GM19193 (cell line): ENCODE results near the gene PPARA.

Experiments used
- POLR2A ChIP-seq: IDR thresholded peaks from 4 replicates; pipeline ENCODE4 v1.6.1; 2011; ENCODE audit not compliant: insufficient read depth, insufficient read length; ENCODE audit errors: extremely low read depth

Gene PPARA

DNA sequence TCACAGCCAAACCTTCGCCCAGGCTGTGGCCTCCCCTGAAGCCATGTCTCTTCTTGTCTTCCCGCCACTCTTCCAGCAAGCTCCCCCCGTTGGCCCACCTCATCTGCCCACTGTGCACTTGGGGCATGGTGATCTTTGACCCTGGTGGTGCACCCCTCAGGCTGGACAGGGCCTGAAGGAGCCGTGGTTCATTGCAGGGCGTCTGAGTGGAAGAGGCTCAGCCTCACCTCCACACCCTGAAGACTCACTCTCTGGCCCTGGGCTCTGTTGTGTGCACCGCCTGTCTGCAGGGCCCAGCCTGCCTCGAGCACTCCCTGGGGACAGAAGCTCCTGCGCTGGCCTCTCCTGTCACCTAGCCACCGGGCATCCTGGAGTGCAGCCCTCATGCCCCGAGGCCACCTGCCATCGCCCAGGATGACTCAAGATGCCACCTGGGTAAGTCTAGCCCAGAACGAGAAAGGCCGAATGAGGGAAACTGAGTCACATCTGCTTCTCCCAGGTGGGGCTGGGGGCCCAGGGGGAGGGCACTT lies 40.8 kb upstream of the PPARA start:
- TF ChIP-seq POLR2A, result no peak

GRCh38 chr22:46110215-46110614 lies 40.1 kb upstream of the PPARA start:
- no peak for TF ChIP-seq POLR2A

DNA sequence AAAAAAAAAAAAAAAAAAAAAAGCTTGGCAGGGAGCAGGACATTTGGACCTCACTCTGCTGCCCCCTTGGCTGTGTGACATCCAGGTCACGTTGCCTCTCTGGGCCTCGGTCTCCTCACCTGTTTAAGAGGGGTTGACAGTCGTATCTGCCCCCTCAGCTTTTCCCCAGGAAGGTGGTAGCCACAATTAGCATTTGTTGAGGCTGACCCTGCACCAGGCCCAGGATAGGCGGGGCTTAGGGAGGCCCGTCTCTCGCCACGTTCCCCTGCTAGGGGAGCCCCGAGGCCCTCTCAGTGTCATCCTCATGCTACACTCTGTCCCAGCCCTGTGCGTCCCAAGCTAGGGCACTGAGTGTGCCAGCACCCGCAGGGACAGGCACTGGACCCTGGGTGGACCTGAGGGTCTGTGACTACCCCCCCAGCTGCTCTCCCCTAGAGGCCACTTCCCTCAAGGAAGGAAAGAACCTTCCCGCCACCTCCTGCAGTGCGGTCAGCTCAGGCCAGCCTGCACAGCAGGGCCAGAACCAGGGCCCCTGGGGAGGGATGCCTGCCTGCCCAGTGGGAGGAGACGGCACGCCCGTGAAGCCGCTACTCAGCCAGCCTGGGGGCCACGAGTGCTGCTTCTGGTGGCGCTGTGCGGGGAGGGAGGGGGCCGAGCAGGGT lies 38.5 kb upstream of the PPARA start:
- TF ChIP-seq POLR2A, result no peak

GRCh38 chr22:46112405-46112804 lies 37.9 kb upstream of the PPARA start:
- TF ChIP-seq POLR2A, result no peak

DNA sequence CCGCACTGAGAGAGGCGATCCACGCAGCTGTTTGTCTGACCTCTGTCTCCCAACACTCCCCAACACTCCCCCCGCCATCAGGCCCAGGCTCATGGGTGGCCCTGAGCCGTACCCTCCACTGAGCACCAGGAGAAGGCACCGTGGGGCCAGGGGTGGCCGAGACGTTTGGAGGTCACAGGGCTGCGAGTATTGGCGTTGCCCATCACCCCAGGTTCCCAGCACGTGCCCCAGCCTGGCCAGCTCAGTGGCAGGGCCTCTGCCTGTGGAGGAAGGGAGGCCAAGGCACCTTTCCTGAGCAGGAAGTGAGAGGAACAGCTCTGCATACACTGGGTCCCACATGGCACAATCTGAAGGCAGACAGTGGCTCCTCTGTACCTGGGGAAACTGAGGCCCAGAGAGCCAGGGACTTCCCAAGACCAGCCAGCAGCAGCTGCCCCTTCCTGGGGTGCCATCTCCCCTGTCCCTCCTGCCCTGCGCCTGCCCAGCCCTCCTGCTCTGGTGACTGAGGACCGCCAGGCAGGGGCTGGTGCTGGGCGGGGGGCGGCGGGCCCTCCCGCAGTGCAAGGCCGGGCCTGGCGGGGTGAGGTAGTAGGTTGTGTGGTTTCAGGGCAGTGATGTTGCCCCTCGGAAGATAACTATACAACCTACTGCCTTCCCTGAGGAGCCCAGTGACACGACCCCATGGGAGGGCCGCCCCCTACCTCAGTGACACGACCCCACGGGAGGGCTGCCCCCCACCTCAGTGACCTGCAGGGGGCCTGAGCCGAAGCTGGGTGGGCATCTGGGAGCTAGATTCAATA lies 37.0 kb upstream of the PPARA start:
- no peak for TF ChIP-seq POLR2A

GRCh38 chr22:46113910-46114517 lies 36.3 kb upstream of the PPARA start:
- TF ChIP-seq POLR2A, result no peak

GRCh38 chr22:46114518-46115387 lies 35.6 kb upstream of the PPARA start:
- no peak for TF ChIP-seq POLR2A

DNA sequence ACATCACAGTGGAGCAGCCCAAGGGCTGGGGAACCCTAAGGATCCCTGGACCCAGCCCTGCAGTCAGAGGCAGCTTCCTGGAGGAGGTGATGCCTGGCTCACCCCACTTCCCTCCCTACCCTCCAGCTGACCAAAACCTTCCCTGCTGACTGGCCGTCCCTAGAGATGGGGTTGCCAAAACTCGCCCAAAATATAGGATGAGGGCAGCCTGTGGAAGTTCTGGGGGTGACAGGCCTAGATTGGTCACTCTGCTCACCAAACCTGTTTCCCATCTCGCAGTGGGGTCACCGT lies 35.0 kb upstream of the PPARA start:
- no peak for TF ChIP-seq POLR2A

DNA sequence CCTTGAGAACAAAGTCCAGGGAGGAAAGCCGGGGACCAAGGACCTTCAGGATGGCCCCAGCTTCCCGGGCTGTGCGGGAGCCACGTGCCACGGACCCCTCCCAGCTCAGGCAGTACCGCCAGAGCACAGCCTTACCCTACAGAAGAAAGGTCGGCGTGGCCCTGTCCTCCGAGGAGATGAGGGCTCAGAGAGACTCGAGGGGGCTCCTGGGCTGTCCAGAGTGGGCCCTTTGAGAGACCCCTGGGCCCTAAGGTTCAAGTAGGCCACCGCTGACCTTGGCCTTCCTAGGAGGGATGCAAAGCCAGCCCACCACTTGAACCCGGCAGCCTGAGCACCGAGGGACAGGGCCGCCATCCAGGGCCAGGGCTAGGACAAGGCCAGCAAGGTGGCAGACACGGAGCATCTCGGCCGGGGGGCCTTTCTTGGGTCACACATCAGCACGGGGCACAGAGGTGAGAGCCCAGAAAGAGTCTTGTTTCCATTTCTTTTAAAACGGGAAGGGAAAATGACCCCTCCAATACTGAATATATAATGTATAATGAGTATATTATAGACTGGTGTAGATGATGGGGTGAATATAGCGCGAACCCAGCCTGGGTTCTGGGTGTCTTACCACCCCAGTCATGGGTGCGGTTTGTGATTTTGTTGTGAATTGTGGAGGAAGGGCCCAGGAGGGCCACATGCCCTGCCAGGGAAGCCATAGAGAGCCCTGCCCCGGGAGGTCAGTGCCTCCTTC lies 34.4 kb upstream of the PPARA start:
- no peak for TF ChIP-seq POLR2A

DNA sequence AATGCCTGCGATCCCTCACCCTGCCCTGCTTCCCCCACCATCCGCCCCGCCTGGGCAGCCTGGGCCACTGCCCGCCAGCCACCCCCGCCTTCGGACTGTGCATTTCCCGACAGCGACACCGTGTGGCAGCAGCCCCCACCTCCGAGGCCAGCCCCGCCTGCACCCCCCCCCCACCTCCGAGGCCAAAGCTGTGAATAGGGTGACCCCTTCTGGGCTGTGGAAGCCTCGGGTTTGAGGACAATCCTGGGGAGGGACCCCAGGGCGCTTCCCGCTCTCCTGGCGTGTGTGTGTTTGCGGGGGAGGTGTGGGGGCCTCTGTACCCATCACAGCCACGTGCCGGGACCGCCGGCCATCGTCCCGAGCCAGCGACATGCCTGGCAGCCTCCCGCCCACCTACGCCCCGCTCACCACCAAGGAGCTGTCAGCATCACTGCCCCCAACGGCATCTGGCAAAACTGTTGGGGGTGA lies 33.8 kb upstream of the PPARA start:
- no peak for TF ChIP-seq POLR2A

GRCh38 chr22:46117206-46118199 lies 32.8 kb upstream of the PPARA start:
- TF ChIP-seq POLR2A, result no peak

- no peak for TF ChIP-seq POLR2A
Observed at GRCh38 chr22:46119093-46119728, 31.1 kb upstream of the PPARA start.
